Parathyroid adenoma (tissue), 2 donors: ENCODE measurements around the gene PPM1H.

Source experiments
- H2AFZ ChIP-seq: fragments of 300-600 bp; sonication (generic); one replicate; pipeline ENCODE4 v1.7.0; 2017; ENCODE audit warnings: antibody characterized with exemption, mild to moderate bottlenecking
- H3K27ac ChIP-seq: fragments of 300-600 bp; sonication (generic); one replicate; pipeline ENCODE4 v1.7.0; 2017
- H3K27me3 ChIP-seq: fragments of 300-600 bp; sonication (generic); one replicate; pipeline ENCODE4 v1.7.0; 2017; ENCODE audit warnings: low read length; ENCODE audit not compliant: control insufficient read depth, insufficient read depth
- H3K36me3 ChIP-seq: fragments of 300-600 bp; sonication (generic); one replicate; pipeline ENCODE4 v1.7.0; 2017; ENCODE audit warnings: low read length; ENCODE audit not compliant: control insufficient read depth, insufficient read depth
- H3K4me1 ChIP-seq: fragments of 300-600 bp; sonication (generic); one replicate; pipeline ENCODE4 v1.7.0; 2017; ENCODE audit warnings: control low read depth
- H3K4me2 ChIP-seq: fragments of 300-600 bp; sonication (generic); one replicate; pipeline ENCODE4 v1.7.0; 2017; ENCODE audit warnings: low read length
- H3K4me3 ChIP-seq: fragments of 300-600 bp; sonication (generic); one replicate; pipeline ENCODE4 v1.7.0; 2017; ENCODE audit warnings: low read depth, low read length
- H3K79me2 ChIP-seq: fragments of 300-600 bp; sonication (generic); one replicate; pipeline ENCODE4 v1.7.0; 2017; ENCODE audit warnings: control low read depth
- H3K9ac ChIP-seq: fragments of 300-600 bp; sonication (generic); one replicate; pipeline ENCODE4 v1.7.0; 2017; ENCODE audit warnings: mild to moderate bottlenecking
- H3K9me3 ChIP-seq: fragments of 300-600 bp; sonication (generic); one replicate; pipeline ENCODE4 v1.7.0; 2017; ENCODE audit warnings: low read length; ENCODE audit not compliant: control insufficient read depth
- TF ChIP-seq, protein P1 (sequence below): fragments of 300-600 bp; sonication (generic); IDR thresholded peaks from one replicate; pipeline ENCODE4 v1.7.0; 2017; ENCODE audit warnings: antibody characterized with exemption, mild to moderate bottlenecking
- donor health status: primary hyperparathyroidism.

PPM1H gene

GRCh38 chr12:62827855-62828254 is 107.1 kb downstream of the PPM1H start:
- H3K9me3 ChIP-seq = no peaks in the 10 kb centered on the region
- H3K4me1 ChIP-seq = no peaks in the 10 kb centered on the region
- H3K4me3 ChIP-seq = no peak overlapping the region
- no peak overlapping the region for H3K4me2 ChIP-seq
- peaks cover 39% of the 10 kb centered on the region for H3K79me2 ChIP-seq
- no peak overlapping the region for H2AFZ ChIP-seq
- H3K27me3 ChIP-seq = no peaks in the 10 kb centered on the region
- H3K27ac ChIP-seq = no peak overlapping the region
- no peaks in the 10 kb centered on the region for H3K36me3 ChIP-seq
- TF ChIP-seq, protein P1, sequence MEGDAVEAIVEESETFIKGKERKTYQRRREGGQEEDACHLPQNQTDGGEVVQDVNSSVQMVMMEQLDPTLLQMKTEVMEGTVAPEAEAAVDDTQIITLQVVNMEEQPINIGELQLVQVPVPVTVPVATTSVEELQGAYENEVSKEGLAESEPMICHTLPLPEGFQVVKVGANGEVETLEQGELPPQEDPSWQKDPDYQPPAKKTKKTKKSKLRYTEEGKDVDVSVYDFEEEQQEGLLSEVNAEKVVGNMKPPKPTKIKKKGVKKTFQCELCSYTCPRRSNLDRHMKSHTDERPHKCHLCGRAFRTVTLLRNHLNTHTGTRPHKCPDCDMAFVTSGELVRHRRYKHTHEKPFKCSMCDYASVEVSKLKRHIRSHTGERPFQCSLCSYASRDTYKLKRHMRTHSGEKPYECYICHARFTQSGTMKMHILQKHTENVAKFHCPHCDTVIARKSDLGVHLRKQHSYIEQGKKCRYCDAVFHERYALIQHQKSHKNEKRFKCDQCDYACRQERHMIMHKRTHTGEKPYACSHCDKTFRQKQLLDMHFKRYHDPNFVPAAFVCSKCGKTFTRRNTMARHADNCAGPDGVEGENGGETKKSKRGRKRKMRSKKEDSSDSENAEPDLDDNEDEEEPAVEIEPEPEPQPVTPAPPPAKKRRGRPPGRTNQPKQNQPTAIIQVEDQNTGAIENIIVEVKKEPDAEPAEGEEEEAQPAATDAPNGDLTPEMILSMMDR = no peak
- no peak overlapping the region for H3K9ac ChIP-seq

DNA sequence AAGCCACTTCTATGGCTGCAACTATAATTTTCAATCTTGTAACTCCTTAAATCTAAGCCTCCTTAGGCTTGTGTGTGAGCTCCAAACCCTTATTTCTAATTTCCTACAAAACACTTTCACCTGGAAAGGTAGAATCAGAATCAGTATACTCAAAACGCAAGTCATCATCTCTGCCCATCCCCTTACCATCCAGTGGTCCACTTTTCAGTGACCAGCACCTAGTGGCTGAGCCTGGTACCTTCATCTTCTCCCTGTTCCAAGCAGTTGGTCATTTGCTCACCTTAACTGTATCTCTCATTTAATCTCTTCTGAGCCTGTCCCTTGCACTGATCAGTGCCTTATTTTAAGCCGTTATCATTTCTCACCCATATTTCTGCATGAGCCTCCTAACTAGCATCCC is 107.9 kb downstream of the PPM1H start:
- no peaks in the 10 kb centered on the region for H3K9me3 ChIP-seq
- H3K27me3 ChIP-seq = no peaks in the 10 kb centered on the region
- H3K27ac ChIP-seq = no peak overlapping the region
- no peaks in the 10 kb centered on the region for H3K36me3 ChIP-seq
- no peak overlapping the region for H3K9ac ChIP-seq
- no peak overlapping the region for H3K4me2 ChIP-seq
- TF ChIP-seq, protein P1 = no peak
- no peak overlapping the region for H3K4me3 ChIP-seq
- peaks cover 33% of the 10 kb centered on the region for H3K79me2 ChIP-seq
- no peaks in the 10 kb centered on the region for H3K4me1 ChIP-seq
- H2AFZ ChIP-seq = no peak overlapping the region

DNA sequence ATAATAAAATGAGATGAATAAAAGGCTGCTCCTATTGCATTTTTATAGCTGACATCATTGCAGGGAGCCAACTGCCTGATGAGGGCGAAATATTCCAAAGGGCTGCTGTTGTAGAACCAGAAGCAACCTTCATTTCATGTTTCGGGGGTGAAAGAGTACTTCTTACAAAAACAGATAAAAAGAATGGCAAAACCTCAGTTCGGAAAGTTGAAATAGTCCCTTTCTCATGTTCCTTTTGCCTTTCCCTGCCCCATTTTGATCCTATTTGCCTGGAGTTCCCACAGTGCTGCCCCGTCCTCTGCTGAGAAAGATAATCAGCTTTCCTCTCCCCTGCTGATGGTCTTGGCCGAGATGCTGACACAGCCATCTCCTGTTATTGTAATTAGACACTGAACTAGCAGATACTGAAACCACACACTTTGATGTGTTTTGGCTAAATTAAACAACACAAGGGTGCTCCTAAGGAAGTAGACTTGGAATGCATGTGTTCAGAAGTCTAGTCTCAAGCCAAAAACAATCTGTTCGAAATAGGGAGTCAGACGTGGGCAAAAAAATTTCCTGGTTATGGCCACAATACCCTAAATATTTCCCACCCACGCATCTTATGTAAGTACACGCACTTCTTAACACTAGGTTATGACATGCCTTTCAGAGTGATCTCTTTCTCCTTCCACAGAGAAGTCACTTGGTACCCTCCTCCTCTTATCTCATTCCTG is 117.2 kb downstream of the PPM1H start:
- peak overlapping the region; percentile 68 for H3K4me2 ChIP-seq
- TF ChIP-seq, protein P1 = peak; percentile 10
- H3K79me2 ChIP-seq = peaks cover 9% of the 10 kb centered on the region
- H3K9ac ChIP-seq = no peak overlapping the region
- peak overlapping the region; percentile 40 for H2AFZ ChIP-seq
- peaks cover 16% of the 10 kb centered on the region for H3K4me1 ChIP-seq
- peak overlapping the region; percentile 58 for H3K27ac ChIP-seq
- peak overlapping the region; percentile 54 for H3K4me3 ChIP-seq
- H3K36me3 ChIP-seq = no peaks in the 10 kb centered on the region
- no peaks in the 10 kb centered on the region for H3K27me3 ChIP-seq
- no peaks in the 10 kb centered on the region for H3K9me3 ChIP-seq

- no peak overlapping the region for H3K4me3 ChIP-seq
- TF ChIP-seq, protein P1 = no peak
These were observed 120.7 kb downstream of the PPM1H start for GRCh38 chr12:62814243-62814642.

More at GRCh38 chr12:62814243-62814642, 120.7 kb downstream of the PPM1H start:
- Histone ChIP-seq H3K79me2 (peaks cover 24% of the 10 kb centered on the region), H3K9ac (no peak overlapping the region), H3K36me3 (no peaks in the 10 kb centered on the region), H2AFZ (no peak overlapping the region), H3K9me3 (no peaks in the 10 kb centered on the region), H3K27me3 (no peaks in the 10 kb centered on the region), H3K27ac (no peak overlapping the region), H3K4me2 (no peak overlapping the region), H3K4me1 (peaks cover 25% of the 10 kb centered on the region)
